ENCODE data around the gene KCNMB4.

Gene KCNMB4

GRCh38 chr12:70353780-70354660, 12.1 kb upstream of the KCNMB4 start:
- Histone ChIP-seq H3K9ac (ENCODE audit: low read depth, low read length) (no peak overlapping the region), H3K4me2 (ENCODE audit: insufficient read depth, low read length) (no peak overlapping the region), H3K27me3 (ENCODE audit: insufficient read depth, low read length, poor library complexity) (no peaks in the 10 kb centered on the region), H4K20me1 (ENCODE audit: insufficient read depth, low read length) (no peaks in the 10 kb centered on the region), H3K4me3 (ENCODE audit: low read depth in 1 of 2, low read length in 2 of 2) (no peak overlapping the region), H3K9me3 (ENCODE audit: insufficient read depth, low read length, severe bottlenecking) (no peaks in the 10 kb centered on the region), H3K4me1 (ENCODE audit: insufficient read depth, low read length) (no peaks in the 10 kb centered on the region), H3K79me2 (ENCODE audit: insufficient read depth, low read length) (no peaks in the 10 kb centered on the region), H3K36me3 (ENCODE audit: insufficient read depth, low read length) (peaks cover 25% of the 10 kb centered on the region; the same call in 1 of the 2 replicates), H2AFZ (ENCODE audit: low read depth, low read length) (no peak overlapping the region), H3K27ac (ENCODE audit: low read length) (no peak overlapping the region)
- no peak for DNase-seq
- ATAC-seq (ENCODE audit: insufficient read depth, low read depth) = no peak
- TF ChIP-seq EZH2 (IDR thresholded peaks at IDR 0.05; ENCODE audit: borderline replicate concordance, low read depth, low read length, severe bottlenecking) = no peak
- no peak for TF ChIP-seq CTCF (IDR thresholded peaks at IDR 0.05; ENCODE audit: borderline replicate concordance, extremely low read depth, low read length, poor library complexity, severe bottlenecking)

- Histone ChIP-seq H3K4me2 (ENCODE audit: insufficient read depth, low read length) (no peak overlapping the region), H3K79me2 (ENCODE audit: insufficient read depth, low read length) (no peaks in the 10 kb centered on the region), H3K4me1 (ENCODE audit: insufficient read depth, low read length) (no peaks in the 10 kb centered on the region), H3K9ac (ENCODE audit: low read depth, low read length) (no peak overlapping the region), H2AFZ (ENCODE audit: low read depth, low read length) (no peak overlapping the region), H3K36me3 (ENCODE audit: insufficient read depth, low read length) (peaks cover 25% of the 10 kb centered on the region; the same call in 1 of the 2 replicates), H3K9me3 (ENCODE audit: insufficient read depth, low read length, severe bottlenecking) (no peaks in the 10 kb centered on the region), H3K27me3 (ENCODE audit: insufficient read depth, low read length, poor library complexity) (no peaks in the 10 kb centered on the region), H3K4me3 (ENCODE audit: low read depth in 1 of 2, low read length in 2 of 2) (no peak overlapping the region), H4K20me1 (ENCODE audit: insufficient read depth, low read length) (no peaks in the 10 kb centered on the region), H3K27ac (ENCODE audit: low read length) (no peak overlapping the region)
- DNase-seq (no peak), ATAC-seq (ENCODE audit: insufficient read depth, low read depth) (no peak)
- TF ChIP-seq CTCF (IDR thresholded peaks at IDR 0.05; ENCODE audit: borderline replicate concordance, extremely low read depth, low read length, poor library complexity, severe bottlenecking) = no peak
- no peak for TF ChIP-seq EZH2 (IDR thresholded peaks at IDR 0.05; ENCODE audit: borderline replicate concordance, low read depth, low read length, severe bottlenecking)
Observed at GRCh38 chr12:70354787-70355186, 11.3 kb upstream of the KCNMB4 start.

GRCh38 chr12:70355972-70356371, 10.1 kb upstream of the KCNMB4 start:
- no peak overlapping the region for H3K27ac ChIP-seq (ENCODE audit: low read length)
- no peak overlapping the region for H2AFZ ChIP-seq (ENCODE audit: low read depth, low read length)
- H4K20me1 ChIP-seq (ENCODE audit: insufficient read depth, low read length) = no peaks in the 10 kb centered on the region
- H3K9ac ChIP-seq (ENCODE audit: low read depth, low read length) = no peak overlapping the region
- no peak overlapping the region for H3K4me3 ChIP-seq (ENCODE audit: low read depth in 1 of 2, low read length in 2 of 2)
- no peaks in the 10 kb centered on the region for H3K4me1 ChIP-seq (ENCODE audit: insufficient read depth, low read length)
- no peak for TF ChIP-seq CTCF (IDR thresholded peaks at IDR 0.05; ENCODE audit: borderline replicate concordance, extremely low read depth, low read length, poor library complexity, severe bottlenecking)
- no peak for TF ChIP-seq EZH2 (IDR thresholded peaks at IDR 0.05; ENCODE audit: borderline replicate concordance, low read depth, low read length, severe bottlenecking)
- ATAC-seq (ENCODE audit: insufficient read depth, low read depth) = no peak
- H3K9me3 ChIP-seq (ENCODE audit: insufficient read depth, low read length, severe bottlenecking) = no peaks in the 10 kb centered on the region
- H3K79me2 ChIP-seq (ENCODE audit: insufficient read depth, low read length) = no peaks in the 10 kb centered on the region
- no peak for DNase-seq
- H3K36me3 ChIP-seq (ENCODE audit: insufficient read depth, low read length) = peaks cover 25% of the 10 kb centered on the region; the same call in 1 of the 2 replicates
- H3K4me2 ChIP-seq (ENCODE audit: insufficient read depth, low read length) = no peak overlapping the region
- no peaks in the 10 kb centered on the region for H3K27me3 ChIP-seq (ENCODE audit: insufficient read depth, low read length, poor library complexity)

All from DND-41 (cell line).